B cell (primary cell): Measurements from ENCODE around the gene EVI2A. TPM values are rescaled to one million over a fixed set of nuclear protein-coding genes. Genes with fewer than 3 reads are reported as not detected.

Experiments used
- ATAC-seq: fragments of 200-7000 bp; cut with Tn5 transposase; one replicate; pipeline ENCODE4 v1.10.0; 2021; ENCODE audit warnings: low read depth, mild to moderate bottlenecking, moderate number of reproducible peaks, moderate library complexity
- CTCF ChIA-PET: fragments of 350-600 bp; sonication (Branson Sonifier 250); formaldehyde crosslinking; loops from one replicate; lab custom pipeline; 2021; ENCODE audit warnings: antibody characterized with exemption, inconsistent platforms; lab: Charles Lee
- POLR2A ChIA-PET: fragments of 350-600 bp; sonication (Branson Sonifier 250); formaldehyde crosslinking; loops from one replicate; lab custom pipeline; 2021; ENCODE audit warnings: antibody characterized with exemption; lab: Charles Lee
- DNase-seq: peaks from one replicate; pipeline ENCODE4 v3.0.0; 2013
- H2AFZ ChIP-seq: 2 replicates; pipeline ENCODE4 v1.6.1; 2012; ENCODE audit warnings: mild to moderate bottlenecking, low read depth, low read length; ENCODE audit not compliant: insufficient read depth, poor library complexity, severe bottlenecking
- H3K27ac ChIP-seq, 2 donors: 1 replicate in 1 of 2; 2 replicates in 1 of 2; pipeline ENCODE4 v1.5.1; 2012 to 2013; ENCODE audit warnings: low read length in 2 of 2, mild to moderate bottlenecking in 2 of 2, moderate library complexity in 1 of 2
- H3K27me3 ChIP-seq, 4 experiments: fragments of 200-600 bp in 1 of 4; sonication (generic) in 1 of 4; replicated peaks in 1 of 4; 1 replicate in 2 of 4; 2 replicates in 2 of 4; pipeline versions ENCODE4 v1.6.1 to v1.7.0; 2013 to 2016; ENCODE audit warnings: low read length in 3 of 4, mild to moderate bottlenecking in 2 of 4, mixed read lengths in 1 of 4, moderate library complexity in 1 of 4; ENCODE audit not compliant: insufficient read depth in 4 of 4, control insufficient read depth in 3 of 4; ENCODE audit errors: control extremely low read depth in 1 of 4
- H3K36me3 ChIP-seq, 2 experiments: replicated peaks in 1 of 2; 1 replicate in 1 of 2; 2 replicates in 1 of 2; pipeline versions ENCODE4 v1.6.1 to v1.7.1; 2013; ENCODE audit warnings: low read length in 1 of 2; ENCODE audit not compliant: insufficient read depth in 2 of 2, control insufficient read depth in 1 of 2; ENCODE audit errors: control extremely low read depth in 1 of 2, extremely low read depth in 1 of 2
- H3K4me1 ChIP-seq, 2 donors: fragments of 200-600 bp in 1 of 2; sonication (generic) in 1 of 2; 1 replicate in 1 of 2; 2 replicates in 1 of 2; pipeline versions ENCODE4 v1.5.1 to v1.6.1; 2013 to 2017; ENCODE audit warnings: low read length in 2 of 2; ENCODE audit not compliant: control insufficient read depth in 2 of 2, insufficient read depth in 2 of 2
- H3K4me2 ChIP-seq: replicated peaks from 2 replicates; pipeline ENCODE3; 2012; ENCODE audit warnings: mild to moderate bottlenecking, low read depth, low read length; ENCODE audit not compliant: poor library complexity, severe bottlenecking
- H3K4me3 ChIP-seq, 5 experiments: fragments of 200-600 bp in 1 of 5; sonication (generic) in 1 of 5; 1 replicate in 3 of 5; 2 replicates in 2 of 5; pipeline versions ENCODE4 v1.5.1 to v1.7.0; 2011 to 2016; ENCODE audit warnings: low read length in 4 of 5, mild to moderate bottlenecking in 4 of 5, low read depth in 2 of 5, control low read depth in 1 of 5, moderate library complexity in 1 of 5; ENCODE audit not compliant: insufficient read depth in 1 of 5; ENCODE audit errors: control extremely low read depth in 1 of 5, extremely low read depth in 1 of 5
- H3K79me2 ChIP-seq: fragments of 200-600 bp; sonication (generic); one replicate; pipeline ENCODE4 v1.6.0; 2016; ENCODE audit warnings: low read length; ENCODE audit not compliant: control insufficient read depth, insufficient read depth
- H3K9ac ChIP-seq: fragments of 200-600 bp; sonication (generic); 2 replicates; pipeline ENCODE4 v1.6.1; 2017; ENCODE audit warnings: mild to moderate bottlenecking, low read length, moderate library complexity
- H3K9me3 ChIP-seq, 3 donors: one replicate each; pipeline versions ENCODE4 v1.6.1 to v1.7.1; 2013; ENCODE audit warnings: low read length in 2 of 3; ENCODE audit not compliant: control insufficient read depth in 2 of 3, insufficient read depth in 1 of 3; ENCODE audit errors: control extremely low read depth in 1 of 3
- H4K20me1 ChIP-seq: 2 replicates; pipeline ENCODE4 v1.6.0; 2012; ENCODE audit warnings: mild to moderate bottlenecking, low read length; ENCODE audit not compliant: insufficient read depth, control insufficient read depth, poor library complexity, severe bottlenecking
- H3K27ac Mint-ChIP-seq: one replicate; pipeline ENCODE4 v1.8.0; 2021; ENCODE audit warnings: mixed read lengths
- H3K27me3 Mint-ChIP-seq: one replicate; pipeline ENCODE4 v1.8.0; 2021; ENCODE audit warnings: mixed read lengths
- H3K4me1 Mint-ChIP-seq: one replicate; pipeline ENCODE4 v1.8.0; 2021; ENCODE audit warnings: mixed read lengths
- H3K4me3 Mint-ChIP-seq: one replicate; pipeline ENCODE4 v1.8.0; 2021; ENCODE audit warnings: mixed read lengths
- H3K9me3 Mint-ChIP-seq: one replicate; pipeline ENCODE4 v1.8.0; 2022; ENCODE audit warnings: mixed read lengths; ENCODE audit not compliant: insufficient read depth
- EZH2 ChIP-seq: IDR thresholded peaks from 2 replicates; pipeline ENCODE4 v1.6.1; 2012; ENCODE audit warnings: borderline replicate concordance, low read depth, mild to moderate bottlenecking, moderate library complexity, low read length; ENCODE audit not compliant: insufficient read depth, poor library complexity, severe bottlenecking
- WGBS: methylation state at CpG from one replicate; pipeline ENCODE4 v1.1.5; 2013; ENCODE audit warnings: missing lambda C conversion rate; ENCODE audit not compliant: insufficient coverage; 5-methylcytosine and 5-hydroxymethylcytosine counted together
- intact Hi-C: fragments of 100-400 bp; cut with micrococcal nuclease; formaldehyde crosslinking; loops from one replicate; pipeline ENCODE4 v1.10.0; 2022
- polyA plus RNA-seq: library from polyadenylated mRNA; depleted of rRNA; stranded (reverse); fragments of >200 nt; gene quantifications from 2 replicates; pipeline ENCODE4 v1.2.3, GENCODE V29; 2012
- total RNA-seq, 2 donors: library from RNA; stranded (reverse); fragments of 120-200 nt in 1 of 2; gene quantifications; 1 replicate in 1 of 2; 2 replicates in 1 of 2; pipeline versions ENCODE4 v1.2.3 to v1.2.4, GENCODE V29; 2013 to 2022
- TF ChIP-seq, protein P1 (sequence below): fragments of 200-600 bp; IDR thresholded peaks from one replicate; pipeline ENCODE4 v1.8.0; 2022; ENCODE audit warnings: antibody characterized with exemption, mild to moderate bottlenecking

Gene EVI2A
- total and polyA plus RNA-seq, 2 donors (not counting 1 experiment from before 2014, with no cell fraction given): 18.2 to 49.3 TPM

DNA sequence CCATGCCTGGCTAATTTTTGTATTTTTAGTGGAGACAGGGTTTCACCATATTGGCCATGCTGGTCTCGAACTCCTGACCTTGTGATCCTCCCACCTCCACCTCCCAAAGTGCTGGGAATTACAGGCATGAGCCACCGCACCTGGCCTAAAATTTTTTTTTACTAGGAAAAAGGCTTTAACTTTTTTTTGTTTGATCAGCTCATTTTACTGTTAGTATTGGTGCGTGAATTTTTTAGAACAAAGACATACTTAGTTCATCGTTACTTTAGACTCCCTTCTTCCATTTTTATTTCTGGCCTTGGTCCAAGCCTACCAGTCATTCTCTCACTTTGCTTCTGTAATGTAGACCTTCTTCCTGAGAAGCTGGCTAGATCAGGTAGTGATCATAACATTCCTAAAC is 44.7 kb upstream of the EVI2A start:
- Histone ChIP-seq H3K27me3 (no peaks in the 10 kb centered on the region), H3K27ac (no peak overlapping the region), H3K36me3 (no peaks in the 10 kb centered on the region), H2AFZ (no peak overlapping the region), H3K9me3 (no peaks in the 10 kb centered on the region), H3K4me1 (peaks cover 4 to 6% of the 10 kb centered on the region in 2 donors), H3K4me2 (no peak overlapping the region), H3K79me2 (no peaks in the 10 kb centered on the region), H4K20me1 (no peaks in the 10 kb centered on the region), H3K4me3 (no peak overlapping the region), H3K9ac (no peak overlapping the region)
- no peaks in the 10 kb centered on the region for H3K27me3 Mint-ChIP-seq
- intact Hi-C loops: no loop called here
- ATAC-seq (no peak), DNase-seq (no peak)
- no peaks in the 10 kb centered on the region for H3K9me3 Mint-ChIP-seq
- H3K4me3 Mint-ChIP-seq: no peak overlapping the region
- WGBS: no CpG with 5 or more reads among the region's 4 CpGs
- H3K4me1 Mint-ChIP-seq: peaks cover 9% of the 10 kb centered on the region
- TF ChIP-seq, protein P1, sequence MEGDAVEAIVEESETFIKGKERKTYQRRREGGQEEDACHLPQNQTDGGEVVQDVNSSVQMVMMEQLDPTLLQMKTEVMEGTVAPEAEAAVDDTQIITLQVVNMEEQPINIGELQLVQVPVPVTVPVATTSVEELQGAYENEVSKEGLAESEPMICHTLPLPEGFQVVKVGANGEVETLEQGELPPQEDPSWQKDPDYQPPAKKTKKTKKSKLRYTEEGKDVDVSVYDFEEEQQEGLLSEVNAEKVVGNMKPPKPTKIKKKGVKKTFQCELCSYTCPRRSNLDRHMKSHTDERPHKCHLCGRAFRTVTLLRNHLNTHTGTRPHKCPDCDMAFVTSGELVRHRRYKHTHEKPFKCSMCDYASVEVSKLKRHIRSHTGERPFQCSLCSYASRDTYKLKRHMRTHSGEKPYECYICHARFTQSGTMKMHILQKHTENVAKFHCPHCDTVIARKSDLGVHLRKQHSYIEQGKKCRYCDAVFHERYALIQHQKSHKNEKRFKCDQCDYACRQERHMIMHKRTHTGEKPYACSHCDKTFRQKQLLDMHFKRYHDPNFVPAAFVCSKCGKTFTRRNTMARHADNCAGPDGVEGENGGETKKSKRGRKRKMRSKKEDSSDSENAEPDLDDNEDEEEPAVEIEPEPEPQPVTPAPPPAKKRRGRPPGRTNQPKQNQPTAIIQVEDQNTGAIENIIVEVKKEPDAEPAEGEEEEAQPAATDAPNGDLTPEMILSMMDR: no peak
- TF ChIP-seq EZH2: no peak
- CTCF ChIA-PET: interaction anchor here (0.6 to 10.8 kb wide), 4 partner anchors 19 to 587 kb away, joined by 3 to 125 read pairs (median 4); no protein-coding TSS in a partner anchor
- POLR2A ChIA-PET: no interaction called here
- H3K27ac Mint-ChIP-seq: no peak overlapping the region

DNA sequence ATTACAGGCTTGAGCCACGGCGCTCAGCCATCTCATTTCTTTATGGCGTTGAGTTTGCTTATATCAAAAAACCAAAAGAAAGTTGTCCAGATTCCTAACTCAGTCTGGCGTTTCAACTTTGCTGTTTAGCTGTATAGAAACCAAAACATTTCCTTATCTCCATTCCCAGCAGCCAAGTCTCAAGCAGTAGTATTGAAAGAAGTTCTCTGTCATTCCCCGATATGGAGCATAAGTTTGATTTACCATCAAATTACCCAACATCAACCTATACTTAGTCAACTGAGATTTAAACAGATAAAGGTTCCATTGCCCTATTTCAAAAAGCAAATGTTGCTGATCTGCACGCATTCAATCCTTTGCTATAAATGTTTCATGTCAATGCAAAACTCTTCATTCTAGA is 42.6 kb upstream of the EVI2A start:
- H3K9me3 ChIP-seq: no peaks in the 10 kb centered on the region
- 100% methylated on average over 4 of the region's 6 CpGs for WGBS
- H3K4me2 ChIP-seq: no peak overlapping the region
- no peak overlapping the region for H3K27ac ChIP-seq
- H3K36me3 ChIP-seq: peaks cover 0 to 4% of the 10 kb centered on the region in 2 experiments
- H3K9ac ChIP-seq: no peak overlapping the region
- CTCF ChIA-PET: interaction anchor here (5.4 kb wide), 1 partner anchor 9 kb away, joined by 21 read pairs; no protein-coding TSS in a partner anchor
- no peak overlapping the region for H3K27ac Mint-ChIP-seq
- H3K27me3 Mint-ChIP-seq: no peaks in the 10 kb centered on the region
- H2AFZ ChIP-seq: no peak overlapping the region
- no peak for ATAC-seq
- no peaks in the 10 kb centered on the region for H4K20me1 ChIP-seq
- intact Hi-C loops: no loop called here
- POLR2A ChIA-PET: no interaction called here
- no peaks in the 10 kb centered on the region for H3K4me1 Mint-ChIP-seq
- no peak for DNase-seq
- H3K79me2 ChIP-seq: no peaks in the 10 kb centered on the region
- no peaks in the 10 kb centered on the region for H3K4me1 ChIP-seq
- TF ChIP-seq, protein P1: no peak
- TF ChIP-seq EZH2: no peak
- H3K4me3 ChIP-seq: no peak overlapping the region
- no peak overlapping the region for H3K4me3 Mint-ChIP-seq
- no peaks in the 10 kb centered on the region for H3K27me3 ChIP-seq
- H3K9me3 Mint-ChIP-seq: no peaks in the 10 kb centered on the region
